ENCODE results near the gene ALK. TPM values are rescaled to one million over a fixed set of nuclear protein-coding genes. Genes with fewer than 3 reads are reported as not detected.

The ALK gene
- total RNA-seq, 1 experiment from 2014 or later: not detected

DNA sequence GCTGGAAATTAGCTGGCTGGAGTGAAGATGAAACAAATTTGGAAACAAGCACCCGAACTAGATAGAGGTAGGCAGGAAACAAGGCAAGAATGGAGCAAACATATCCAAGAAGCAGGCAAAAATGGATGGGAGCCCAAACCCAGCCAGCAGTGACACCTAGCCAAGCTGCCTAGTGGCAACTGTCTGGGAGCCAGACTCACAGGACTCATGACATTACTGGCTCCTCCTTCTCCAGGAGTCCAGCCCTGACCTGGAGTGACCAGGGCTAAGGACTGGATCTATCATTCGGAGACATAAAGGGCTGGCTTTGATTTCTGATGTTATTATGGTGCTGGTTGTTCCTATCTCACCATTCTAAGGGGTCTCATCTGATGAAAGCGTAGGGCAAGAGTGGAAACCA is 21.3 kb upstream of the ALK start:
- Histone ChIP-seq H2BK120ac (ENCODE audit: low read depth, low read length, poor library complexity, severe bottlenecking) (no peak overlapping the region), H3K23me2 (ENCODE audit: insufficient read length, low read depth, low read length, poor library complexity, severe bottlenecking) (no peaks in the 10 kb centered on the region), H3K14ac (ENCODE audit: insufficient read depth, low read length) (no peak overlapping the region), H3K79me2 (ENCODE audit: insufficient read depth, low read length) (no peaks in the 10 kb centered on the region), H3K4me1 (ENCODE audit: insufficient read depth, low read length) (no peaks in the 10 kb centered on the region), H3T11ph (ENCODE audit: low read length) (no peak overlapping the region), H2AFZ (ENCODE audit: low read length) (no peak overlapping the region), H3K56ac (ENCODE audit: insufficient read length, low read depth, low read length) (no peak overlapping the region), H3K4me2 (ENCODE audit: insufficient read depth, insufficient read length, low read length) (no peak overlapping the region), H4K5ac (ENCODE audit: insufficient read length, low read depth, low read length) (no peak overlapping the region), H3K9me3 (ENCODE audit: control insufficient read depth, low read depth, low read length) (no peaks in the 10 kb centered on the region), H3K23ac (ENCODE audit: insufficient read length, low read depth, low read length) (no peak overlapping the region), H2BK20ac (ENCODE audit: low read depth, low read length, poor library complexity, severe bottlenecking) (no peak overlapping the region), H2BK12ac (ENCODE audit: insufficient read length, low read depth, low read length) (no peak overlapping the region), H4K8ac (replicated peaks; ENCODE audit: insufficient read length, low read depth, low read length) (no peak overlapping the region), H3K18ac (ENCODE audit: insufficient read length, low read depth, low read length) (no peak overlapping the region), H4K91ac (ENCODE audit: insufficient read length, low read depth, low read length) (no peak overlapping the region), H3K79me1 (ENCODE audit: insufficient read depth, low read depth, low read length, poor library complexity, severe bottlenecking) (no peaks in the 10 kb centered on the region), H2AK5ac (ENCODE audit: insufficient read length, low read length) (no peak overlapping the region), H3K27ac (ENCODE audit: insufficient read length, low read depth, low read length) (no peak overlapping the region), H2BK5ac (ENCODE audit: insufficient read length, low read length) (no peak overlapping the region), H4K20me1 (ENCODE audit: control insufficient read depth, insufficient read depth, insufficient read length) (no peaks in the 10 kb centered on the region), H3K27me3 (ENCODE audit: insufficient read depth, low read length) (no peaks in the 10 kb centered on the region), H3K4ac (ENCODE audit: low read depth, low read length) (no peak overlapping the region), H2BK15ac (ENCODE audit: low read depth, low read length) (no peak overlapping the region), H3K9ac (ENCODE audit: extremely low read depth, insufficient read length, low read length) (no peak overlapping the region)
- H3K4me1 Mint-ChIP-seq: peaks cover 3 to 4% of the 10 kb centered on the region in 2 experiments; a peak in 1 of 4 replicates
- no peak overlapping the region for H3K4me3 Mint-ChIP-seq
- TF ChIP-seq, protein P1, sequence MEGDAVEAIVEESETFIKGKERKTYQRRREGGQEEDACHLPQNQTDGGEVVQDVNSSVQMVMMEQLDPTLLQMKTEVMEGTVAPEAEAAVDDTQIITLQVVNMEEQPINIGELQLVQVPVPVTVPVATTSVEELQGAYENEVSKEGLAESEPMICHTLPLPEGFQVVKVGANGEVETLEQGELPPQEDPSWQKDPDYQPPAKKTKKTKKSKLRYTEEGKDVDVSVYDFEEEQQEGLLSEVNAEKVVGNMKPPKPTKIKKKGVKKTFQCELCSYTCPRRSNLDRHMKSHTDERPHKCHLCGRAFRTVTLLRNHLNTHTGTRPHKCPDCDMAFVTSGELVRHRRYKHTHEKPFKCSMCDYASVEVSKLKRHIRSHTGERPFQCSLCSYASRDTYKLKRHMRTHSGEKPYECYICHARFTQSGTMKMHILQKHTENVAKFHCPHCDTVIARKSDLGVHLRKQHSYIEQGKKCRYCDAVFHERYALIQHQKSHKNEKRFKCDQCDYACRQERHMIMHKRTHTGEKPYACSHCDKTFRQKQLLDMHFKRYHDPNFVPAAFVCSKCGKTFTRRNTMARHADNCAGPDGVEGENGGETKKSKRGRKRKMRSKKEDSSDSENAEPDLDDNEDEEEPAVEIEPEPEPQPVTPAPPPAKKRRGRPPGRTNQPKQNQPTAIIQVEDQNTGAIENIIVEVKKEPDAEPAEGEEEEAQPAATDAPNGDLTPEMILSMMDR (conservative IDR thresholded peaks at IDR 0.05): no peak
- WGBS (ENCODE audit: extremely low coverage, insufficient read length, low lambda C conversion rate): no CpG with 5 or more reads among the region's 3 CpGs
- no peak overlapping the region; a peak in 1 of 7 replicates for H3K27ac Mint-ChIP-seq
- no peaks in the 10 kb centered on the region for H3K36me3 Mint-ChIP-seq (ENCODE audit: insufficient read depth in 1 of 3, low read depth in 3 of 3)
- DNase-seq: no peak
- H3K27me3 Mint-ChIP-seq (ENCODE audit: low read depth): no peaks in the 10 kb centered on the region; the same call in 1 of the 2 replicates
- H3K9me3 Mint-ChIP-seq: peaks cover 0 to 6% of the 10 kb centered on the region in 2 experiments; a peak in 3 of 5 replicates
